ENCODE results near the gene CLTC. TPM values are rescaled to one million over a fixed set of nuclear protein-coding genes. Genes with fewer than 3 reads are reported as not detected.

CLTC gene
- total RNA-seq, 1 experiment from 2014 or later = 254 TPM

DNA sequence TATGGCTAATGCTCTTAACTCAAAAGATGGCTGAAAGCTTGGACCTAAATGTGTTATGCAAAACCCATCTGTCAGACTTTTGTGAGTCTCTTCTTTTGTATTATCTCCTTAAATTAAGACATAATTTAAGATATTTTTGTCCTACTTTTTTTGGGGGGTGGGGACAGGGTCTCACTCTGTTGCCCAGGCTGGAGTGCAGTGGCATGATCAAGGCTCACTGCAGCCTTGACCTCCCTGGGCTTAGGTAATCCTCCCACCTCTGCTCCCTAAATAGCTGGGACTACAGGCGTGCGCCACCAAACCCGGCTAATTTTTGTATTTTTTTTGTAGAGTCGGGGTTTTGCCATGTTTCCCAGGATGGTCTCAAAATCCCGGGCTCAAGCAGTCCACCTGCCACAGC is 7.1 kb downstream of the CLTC start:
- H3K23me2 ChIP-seq (ENCODE audit: insufficient read length, low read depth, low read length, poor library complexity, severe bottlenecking) = no peaks in the 10 kb centered on the region
- H3K27me3 ChIP-seq (ENCODE audit: insufficient read depth, low read length) = no peaks in the 10 kb centered on the region
- H2AK5ac ChIP-seq (ENCODE audit: insufficient read length, low read length) = no peak overlapping the region
- no peak for TF ChIP-seq CTCF (conservative IDR thresholded peaks at IDR 0.05)
- H3K18ac ChIP-seq (ENCODE audit: insufficient read length, low read depth, low read length) = no peak overlapping the region
- H2BK12ac ChIP-seq (ENCODE audit: insufficient read length, low read depth, low read length) = no peak overlapping the region
- peaks cover 85% of the 10 kb centered on the region for H3K79me2 ChIP-seq (ENCODE audit: insufficient read depth, low read length)
- no peak overlapping the region for H3K56ac ChIP-seq (ENCODE audit: insufficient read length, low read depth, low read length)
- no peaks in the 10 kb centered on the region for H3K9me3 ChIP-seq (ENCODE audit: control insufficient read depth, low read depth, low read length)
- Mint-ChIP-seq H3K27me3 (ENCODE audit: low read depth) (no peaks in the 10 kb centered on the region), H3K4me1 (peaks cover 12 to 15% of the 10 kb centered on the region in 2 experiments), H3K36me3 (ENCODE audit: insufficient read depth in 1 of 3, low read depth in 3 of 3) (peaks cover 13 to 19% (median 15%) of the 10 kb centered on the region in 3 experiments; a peak in 6 of 7 replicates), H3K4me3 (no peak overlapping the region), H3K9me3 (no peaks in the 10 kb centered on the region; a peak in 1 of 5 replicates), H3K27ac (no peak overlapping the region)
- H3K4ac ChIP-seq (ENCODE audit: low read depth, low read length) = no peak overlapping the region
- no peak overlapping the region for H3K4me2 ChIP-seq (ENCODE audit: insufficient read depth, insufficient read length, low read length)
- H3K27ac ChIP-seq (ENCODE audit: insufficient read length, low read depth, low read length) = no peak overlapping the region
- H2BK20ac ChIP-seq (ENCODE audit: low read depth, low read length, poor library complexity, severe bottlenecking) = no peak overlapping the region
- no peak overlapping the region for H4K5ac ChIP-seq (ENCODE audit: insufficient read length, low read depth, low read length)
- no CpG with 5 or more reads among the region's 5 CpGs for WGBS (ENCODE audit: extremely low coverage, insufficient read length, low lambda C conversion rate)
- no peak overlapping the region for H2BK15ac ChIP-seq (ENCODE audit: low read depth, low read length)
- peaks cover 3% of the 10 kb centered on the region for H3K79me1 ChIP-seq (ENCODE audit: insufficient read depth, low read depth, low read length, poor library complexity, severe bottlenecking)
- no peak for DNase-seq
- H3K23ac ChIP-seq (ENCODE audit: insufficient read length, low read depth, low read length) = no peak overlapping the region
- no peak overlapping the region for H3K14ac ChIP-seq (ENCODE audit: insufficient read depth, low read length)
- H3K9ac ChIP-seq (ENCODE audit: extremely low read depth, insufficient read length, low read length) = no peak overlapping the region
- no peaks in the 10 kb centered on the region; the same call in 1 of the 2 replicates for H3K4me1 ChIP-seq (ENCODE audit: insufficient read depth, low read length)
- no peak overlapping the region for H4K8ac ChIP-seq (replicated peaks; ENCODE audit: insufficient read length, low read depth, low read length)
- H2BK5ac ChIP-seq (ENCODE audit: insufficient read length, low read length) = no peak overlapping the region
- no peak overlapping the region for H4K91ac ChIP-seq (ENCODE audit: insufficient read length, low read depth, low read length)
- no peak overlapping the region for H3T11ph ChIP-seq (ENCODE audit: low read length)
- no peak overlapping the region for H2AFZ ChIP-seq (ENCODE audit: low read length)
- H2BK120ac ChIP-seq (ENCODE audit: low read depth, low read length, poor library complexity, severe bottlenecking) = no peak overlapping the region
- no peaks in the 10 kb centered on the region for H4K20me1 ChIP-seq (ENCODE audit: control insufficient read depth, insufficient read depth, insufficient read length)

Measured in H9 (cell line).